K562 (cell line): ENCODE results near the gene RPE. TPM values are rescaled to one million over a fixed set of nuclear protein-coding genes. Genes with fewer than 3 reads are reported as not detected.

Experiments
- ATAC-seq: fragments of 200-7000 bp; cut with Tn5 transposase; 3 replicates; pipeline ENCODE4 v1.9.1; 2020; ENCODE audit warnings: moderate library complexity
- BruUV-seq: library from RNA; stranded (reverse); fragments of 400-500 nt; replicated peaks from 2 replicates; lab custom pipeline; 2021; lab: Mats Ljungman, UMichigan
- CTCF ChIA-PET: fragments of 300-600 bp; formaldehyde crosslinking; extraction: SDS; loops from one replicate; lab custom pipeline; 2021; ENCODE audit warnings: low intra/inter-chr PET ratio; lab: Yijun Ruan, JAX
- POLR2A ChIA-PET: fragments of 300-600, 350-650 bp; sonication (Branson Sonifier 250); formaldehyde crosslinking; extraction: SDS; loops from one replicate; lab custom pipeline; 2021; ENCODE audit warnings: antibody characterized with exemption, inconsistent platforms; lab: Yijun Ruan, JAX
- DNase-seq, 4 experiments: peaks; one replicate each; pipeline versions ENCODE4 v3.0.0 to v3.0.0-alpha.2; 2011 to 2018; ENCODE audit warnings: low spot score in 3 of 4, mixed read lengths in 3 of 4; ENCODE audit errors: extremely low read depth in 1 of 4
- FAIRE-seq: peaks from 2 replicates; lab custom pipeline; 2011; peaks lifted over from hg19 to GRCh38; lab: Jason Lieb, UNC
- H2AFZ ChIP-seq: 2 replicates; pipeline ENCODE4 v1.6.0; 2011; ENCODE audit warnings: low read depth, low read length, control low read depth, inconsistent platforms
- H3K27ac ChIP-seq: fragments of 200-600 bp; 3 replicates; pipeline ENCODE4 v1.8.0; 2011; ENCODE audit warnings: low read depth, mild to moderate bottlenecking, control low read depth, inconsistent platforms, low read length, moderate library complexity, mixed read lengths; ENCODE audit errors: extremely low read depth
- H3K27me3 ChIP-seq, 2 experiments: fragments of 300-600 bp in 1 of 2; 2 replicates in 1 of 2; 3 replicates in 1 of 2; pipeline versions ENCODE4 v1.6.0 to v1.8.0; 2011; ENCODE audit warnings: inconsistent platforms in 2 of 2, low read length in 2 of 2, mild to moderate bottlenecking in 1 of 2, mixed read lengths in 1 of 2, moderate library complexity in 1 of 2; ENCODE audit not compliant: control insufficient read depth in 2 of 2, insufficient read depth in 2 of 2
- H3K36me3 ChIP-seq: fragments of 300-600 bp; 3 replicates; pipeline ENCODE4 v1.8.0; 2011; ENCODE audit warnings: mild to moderate bottlenecking, low read length, inconsistent platforms; ENCODE audit not compliant: control insufficient read depth, insufficient read depth
- H3K4me1 ChIP-seq, 2 experiments: fragments of 200-600 bp in 1 of 2; replicated peaks in 1 of 2; 2 replicates in 1 of 2; 3 replicates in 1 of 2; pipeline versions ENCODE4 v1.5.1 to v1.8.0; 2011; ENCODE audit warnings: inconsistent platforms in 2 of 2, low read length in 2 of 2, mild to moderate bottlenecking in 1 of 2, mixed read lengths in 1 of 2, moderate library complexity in 1 of 2; ENCODE audit not compliant: control insufficient read depth in 2 of 2, insufficient read depth in 2 of 2
- H3K4me2 ChIP-seq: 2 replicates; pipeline ENCODE4 v1.6.1; 2011; ENCODE audit warnings: low read length, control low read depth, inconsistent platforms, mixed read lengths; ENCODE audit not compliant: insufficient read depth
- H3K4me3 ChIP-seq: fragments of 200-600 bp; sonication (generic), shearing (Covaris generic); 2 replicates; pipeline ENCODE4 v1.5.1; 2016; ENCODE audit warnings: control low read depth, inconsistent platforms
- H3K79me2 ChIP-seq: fragments of 200-600 bp; 3 replicates; pipeline ENCODE4 v1.8.0; 2011; ENCODE audit warnings: low read length, inconsistent platforms; ENCODE audit not compliant: control insufficient read depth, insufficient read depth
- H3K9ac ChIP-seq, 2 experiments: 2 replicates each; pipeline versions ENCODE4 v1.6.0 to v1.6.1; 2011; ENCODE audit warnings: low read depth in 2 of 2, low read length in 2 of 2, control low read depth in 1 of 2, inconsistent platforms in 1 of 2, mild to moderate bottlenecking in 1 of 2, mixed read lengths in 1 of 2; ENCODE audit not compliant: insufficient read depth in 1 of 2
- H3K9me1 ChIP-seq: one replicate; pipeline ENCODE4 v1.6.0; 2011; ENCODE audit warnings: inconsistent platforms, mild to moderate bottlenecking, low read length, moderate library complexity; ENCODE audit not compliant: control insufficient read depth, insufficient read depth
- H3K9me3 ChIP-seq: replicated peaks from 2 replicates; pipeline ENCODE4 v1.5.1; 2011; ENCODE audit warnings: low read depth, low read length, inconsistent platforms; ENCODE audit not compliant: control insufficient read depth, insufficient read depth
- H4K20me1 ChIP-seq: replicated peaks from 2 replicates; pipeline ENCODE4 v1.6.1; 2011; ENCODE audit warnings: low read length, inconsistent platforms, mixed read lengths; ENCODE audit not compliant: control insufficient read depth, insufficient read depth
- C11orf30 ChIP-seq: fragments of 450-650 bp; IDR thresholded peaks from 2 replicates; pipeline ENCODE4 v1.6.1; 2016; ENCODE audit warnings: low read depth, mild to moderate bottlenecking
- NR0B1 ChIP-seq: fragments of 450-650 bp; IDR thresholded peaks from one replicate; pipeline ENCODE4 v1.6.1; 2018; ENCODE audit warnings: mild to moderate bottlenecking, moderate library complexity; ENCODE audit not compliant: partially characterized antibody
- RAD21 ChIP-seq, 2 experiments: fragments of 250-450 bp in 1 of 2; fragments of 450-650 bp in 1 of 2; sonication (Bioruptor Pico) in 1 of 2; formaldehyde crosslinking in 1 of 2; IDR thresholded peaks in 1 of 2; conservative IDR thresholded peaks in 1 of 2; 2 replicates each; pipeline versions ENCODE4 v1.4.0 to v1.8.0; 2020 to 2022; ENCODE audit warnings: mild to moderate bottlenecking in 2 of 2, moderate library complexity in 1 of 2
- RBM25 ChIP-seq: fragments of 200-400 bp; formaldehyde crosslinking; IDR thresholded peaks from 2 replicates; pipeline ENCODE4 v1.6.1; 2018; ENCODE audit warnings: low read length, low read depth, moderate library complexity; ENCODE audit not compliant: severe bottlenecking
- SP1 ChIP-seq: sonication (generic); formaldehyde crosslinking; IDR thresholded peaks from 2 replicates; pipeline ENCODE4 v1.8.1; 2022; ENCODE audit warnings: mild to moderate bottlenecking, missing genetic modification reagents
- ZNF696 ChIP-seq: fragments of 250-450 bp; sonication (Bioruptor Pico); conservative IDR thresholded peaks from 2 replicates; pipeline ENCODE4 v1.4.0; 2020; ENCODE audit warnings: mild to moderate bottlenecking, moderate library complexity
- WGBS: fragments of 100-300 bp; shearing (Covaris generic); methylation state at CpG from one replicate; pipeline ENCODE4 v1.1.6; 2016; ENCODE audit warnings: low coverage, mixed read lengths; ENCODE audit not compliant: insufficient coverage; ENCODE audit errors: missing lambda C conversion rate; 5-methylcytosine and 5-hydroxymethylcytosine counted together
- in situ Hi-C: fragments of 300-500 bp; cut with MboI; formaldehyde crosslinking; loops from 4 replicates; pipeline ENCODE4 v1.15.0; 2018; ENCODE audit warnings: inconsistent platforms, mixed read lengths
- intact Hi-C: fragments of 100-400 bp; cut with micrococcal nuclease; formaldehyde crosslinking; loops from 2 replicates; pipeline ENCODE4 v1.14.2; 2022
- polyA plus RNA-seq, 8 experiments: library from polyadenylated mRNA; depleted of rRNA in 4 of 8; stranded (reverse) in 5 of 8; unstranded in 3 of 8; fragments of >200 nt; fragmentation: Nextera tagmentation in 2 of 8; fragmentation: Illumina TruSeq in 1 of 8; extraction: Ambion mirVana in 2 of 8; extraction: Trizol in 1 of 8; gene quantifications; 2 replicates each; pipeline versions ENCODE4 v1.2.1 to v1.2.3, GENCODE V29; 2011 to 2014; ENCODE audit warnings: inconsistent platforms in 1 of 8, missing spikeins in 1 of 8
- total RNA-seq, 7 experiments: library from RNA; depleted of rRNA in 6 of 7; stranded (reverse); fragments of >200 nt in 6 of 7; fragmentation: Illumina TruSeq in 2 of 7; extraction: Trizol in 2 of 7; gene quantifications; 2 replicates each; pipeline versions ENCODE4 v1.2.1 to v1.2.3, GENCODE V29; 2011 to 2021; ENCODE audit warnings: low replicate concordance in 1 of 7
- TF ChIP-seq, protein P1 (sequence below), 2 experiments: fragments of 450-650 bp; formaldehyde crosslinking in 1 of 2; IDR thresholded peaks; 2 replicates each; pipeline versions ENCODE4 v1.4.0 to v1.6.1; 2014 to 2020; ENCODE audit warnings: mild to moderate bottlenecking in 2 of 2, borderline replicate concordance in 1 of 2, low read depth in 1 of 2

The RPE gene
- total and polyA plus RNA-seq, 9 of the 15 experiments (the other 6 are each of a cell fraction or from before 2014, with no cell fraction given): 33.5 to 65.3 (median 50.4) TPM

DNA sequence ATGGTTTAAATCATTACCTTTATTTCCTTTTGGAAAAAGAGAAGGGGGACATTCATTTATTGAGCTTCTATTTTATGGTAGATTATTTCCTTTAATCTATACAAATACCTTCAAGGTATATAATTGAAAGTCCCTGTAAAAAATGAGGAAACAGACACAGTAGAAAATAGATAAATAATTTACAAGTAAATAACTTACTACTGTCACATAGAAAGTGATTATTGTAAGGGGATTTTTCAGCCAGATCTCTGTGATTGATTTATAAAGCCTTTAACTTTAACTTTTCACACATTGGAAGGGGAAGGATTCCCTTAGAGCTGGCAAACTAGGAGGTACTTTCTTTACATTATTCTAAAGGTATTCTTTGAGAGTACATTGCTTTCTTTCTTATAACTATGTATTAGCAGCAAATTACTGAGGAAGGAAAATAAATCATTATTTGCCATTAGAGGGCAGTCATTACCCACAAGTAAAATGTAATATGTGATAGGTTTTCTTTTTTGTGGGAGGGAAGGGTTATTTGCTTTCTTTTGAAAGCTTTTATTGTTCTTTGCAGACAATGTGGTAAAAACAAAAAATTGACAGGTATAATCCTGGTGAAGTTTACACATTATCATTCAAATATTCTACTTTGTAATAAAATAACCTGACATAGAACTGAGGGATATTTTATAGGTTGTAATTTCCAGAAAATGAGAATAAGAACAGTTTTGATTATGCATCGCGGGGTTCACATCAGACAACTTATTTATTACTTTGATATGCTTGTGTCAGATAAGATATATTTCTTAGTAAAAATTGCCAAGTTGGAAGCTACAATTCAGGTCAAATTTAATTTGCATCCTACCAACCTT is 24.8 kb upstream of the RPE start:
- Histone ChIP-seq H3K4me1 (no peaks in the 10 kb centered on the region; a peak in 1 of 5 replicates), H2AFZ (no peak overlapping the region), H3K27ac (no peak overlapping the region), H3K79me2 (no peaks in the 10 kb centered on the region), H4K20me1 (no peaks in the 10 kb centered on the region), H3K4me2 (no peak overlapping the region), H3K4me3 (no peak overlapping the region), H3K9me1 (no peaks in the 10 kb centered on the region), H3K36me3 (no peaks in the 10 kb centered on the region), H3K9ac (no peak overlapping the region), H3K9me3 (no peaks in the 10 kb centered on the region), H3K27me3 (peaks cover 0 to 7% of the 10 kb centered on the region in 2 experiments; a peak in 1 of 5 replicates)
- DNase-seq (peak in 2 of 4 experiments; percentile 22 to 34), ATAC-seq (peak; percentile 51; the same call in 2 of the 3 replicates), FAIRE-seq (no peak)
- WGBS: 5% methylated on average over 2 of the region's 2 CpGs
- BruUV-seq: no TSS peak
- ChIA-PET CTCF (interaction anchor here (1.8 to 2.5 kb wide), 2 partner anchors 217 to 222 kb away, joined by 11 to 28 read pairs; no protein-coding TSS in a partner anchor), POLR2A (no interaction called here)
- in situ Hi-C loops (loop anchor here (5.0 kb wide), 1 partner anchor 220 kb away; no protein-coding TSS in a partner anchor), intact Hi-C loops (loop anchor here (1.0 to 5.0 kb wide), 2 partner anchors 95 to 218 kb away; no protein-coding TSS in a partner anchor)
- TF ChIP-seq, protein P1, sequence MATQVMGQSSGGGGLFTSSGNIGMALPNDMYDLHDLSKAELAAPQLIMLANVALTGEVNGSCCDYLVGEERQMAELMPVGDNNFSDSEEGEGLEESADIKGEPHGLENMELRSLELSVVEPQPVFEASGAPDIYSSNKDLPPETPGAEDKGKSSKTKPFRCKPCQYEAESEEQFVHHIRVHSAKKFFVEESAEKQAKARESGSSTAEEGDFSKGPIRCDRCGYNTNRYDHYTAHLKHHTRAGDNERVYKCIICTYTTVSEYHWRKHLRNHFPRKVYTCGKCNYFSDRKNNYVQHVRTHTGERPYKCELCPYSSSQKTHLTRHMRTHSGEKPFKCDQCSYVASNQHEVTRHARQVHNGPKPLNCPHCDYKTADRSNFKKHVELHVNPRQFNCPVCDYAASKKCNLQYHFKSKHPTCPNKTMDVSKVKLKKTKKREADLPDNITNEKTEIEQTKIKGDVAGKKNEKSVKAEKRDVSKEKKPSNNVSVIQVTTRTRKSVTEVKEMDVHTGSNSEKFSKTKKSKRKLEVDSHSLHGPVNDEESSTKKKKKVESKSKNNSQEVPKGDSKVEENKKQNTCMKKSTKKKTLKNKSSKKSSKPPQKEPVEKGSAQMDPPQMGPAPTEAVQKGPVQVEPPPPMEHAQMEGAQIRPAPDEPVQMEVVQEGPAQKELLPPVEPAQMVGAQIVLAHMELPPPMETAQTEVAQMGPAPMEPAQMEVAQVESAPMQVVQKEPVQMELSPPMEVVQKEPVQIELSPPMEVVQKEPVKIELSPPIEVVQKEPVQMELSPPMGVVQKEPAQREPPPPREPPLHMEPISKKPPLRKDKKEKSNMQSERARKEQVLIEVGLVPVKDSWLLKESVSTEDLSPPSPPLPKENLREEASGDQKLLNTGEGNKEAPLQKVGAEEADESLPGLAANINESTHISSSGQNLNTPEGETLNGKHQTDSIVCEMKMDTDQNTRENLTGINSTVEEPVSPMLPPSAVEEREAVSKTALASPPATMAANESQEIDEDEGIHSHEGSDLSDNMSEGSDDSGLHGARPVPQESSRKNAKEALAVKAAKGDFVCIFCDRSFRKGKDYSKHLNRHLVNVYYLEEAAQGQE (IDR thresholded peaks at IDR 0.05; ENCODE audit: borderline replicate concordance): peak; percentile 66; the same call in 1 of the 2 replicates
- TF ChIP-seq, protein P1 (CRISPR knock-in tag; IDR thresholded peaks at IDR 0.05; ENCODE audit: low read depth): no peak
- TF ChIP-seq C11orf30 (no peak), RAD21 (CRISPR knock-in tag; conservative IDR thresholded peaks at IDR 0.05 in 1 of 2, IDR thresholded peaks at IDR 0.05 in 1 of 2) (peak; percentile 81 to 82), ZNF696 (CRISPR knock-in tag) (no peak), NR0B1 (no peak), RBM25 (no peak), SP1 (CRISPR knock-in tag) (no peak)
